A172 (cell line): ENCODE data around the gene PVR. TPM values are rescaled to one million over a fixed set of nuclear protein-coding genes. Genes with fewer than 3 reads are reported as not detected.
"Not testable (repeated sequence)": the region's sequence is repeated elsewhere in the genome, so short reads cannot be mapped to it uniquely, and the experiment has no call there.

Experiments used
- DNase-seq: peaks from one replicate; pipeline ENCODE4 v3.0.0-alpha.2; 2015; ENCODE audit warnings: low spot score
- total RNA-seq: library from RNA; depleted of rRNA; stranded (reverse); fragments of >200 nt; shearing (Covaris generic); gene quantifications from 2 replicates; pipeline ENCODE4 v1.2.3, GENCODE V29; 2014; rRNA removed

Gene PVR
- total RNA-seq, 1 experiment from 2014 or later = 76.1 TPM

DNA sequence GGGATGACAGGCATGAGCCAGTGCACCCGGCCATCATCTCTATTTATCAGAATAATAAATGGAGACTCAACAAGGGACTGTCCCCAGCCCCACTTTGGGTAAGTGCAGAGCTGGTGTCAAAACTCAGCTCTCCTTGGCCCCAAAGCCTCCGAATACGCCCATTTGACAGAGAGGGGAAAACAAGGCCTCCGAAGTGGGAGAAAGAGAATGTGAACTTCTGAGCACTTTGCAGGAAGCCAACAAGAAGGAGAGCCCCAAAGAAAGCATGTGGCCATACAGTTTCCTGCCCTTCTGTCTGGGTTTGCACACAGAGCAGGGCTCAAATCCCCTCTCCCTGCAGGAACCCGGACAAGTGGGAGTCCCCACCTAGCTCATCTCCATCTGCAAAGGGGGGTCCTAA is 56.8 kb downstream of the PVR start:
- DNase-seq = no peak

DNA sequence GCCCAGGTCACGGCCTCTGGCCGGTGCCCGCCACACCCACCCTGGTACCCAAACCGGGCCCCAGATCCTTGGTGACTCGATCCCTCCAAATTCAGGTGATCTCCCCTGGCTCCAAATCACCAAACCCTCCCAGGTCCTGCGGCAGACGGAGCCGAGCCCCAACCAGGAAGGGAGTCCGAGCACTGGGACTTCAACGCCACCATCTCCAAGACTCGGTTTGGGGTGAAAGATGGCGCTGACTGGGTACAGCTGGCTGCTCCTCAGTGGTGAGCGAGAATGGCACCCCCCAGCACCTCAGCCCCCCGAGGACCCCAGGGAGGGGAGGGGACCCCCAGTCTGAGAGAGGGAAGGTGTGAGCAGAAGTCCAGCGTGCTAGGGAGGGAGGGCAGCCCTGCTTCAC is 57.5 kb downstream of the PVR start:
- no peak for DNase-seq

DNA sequence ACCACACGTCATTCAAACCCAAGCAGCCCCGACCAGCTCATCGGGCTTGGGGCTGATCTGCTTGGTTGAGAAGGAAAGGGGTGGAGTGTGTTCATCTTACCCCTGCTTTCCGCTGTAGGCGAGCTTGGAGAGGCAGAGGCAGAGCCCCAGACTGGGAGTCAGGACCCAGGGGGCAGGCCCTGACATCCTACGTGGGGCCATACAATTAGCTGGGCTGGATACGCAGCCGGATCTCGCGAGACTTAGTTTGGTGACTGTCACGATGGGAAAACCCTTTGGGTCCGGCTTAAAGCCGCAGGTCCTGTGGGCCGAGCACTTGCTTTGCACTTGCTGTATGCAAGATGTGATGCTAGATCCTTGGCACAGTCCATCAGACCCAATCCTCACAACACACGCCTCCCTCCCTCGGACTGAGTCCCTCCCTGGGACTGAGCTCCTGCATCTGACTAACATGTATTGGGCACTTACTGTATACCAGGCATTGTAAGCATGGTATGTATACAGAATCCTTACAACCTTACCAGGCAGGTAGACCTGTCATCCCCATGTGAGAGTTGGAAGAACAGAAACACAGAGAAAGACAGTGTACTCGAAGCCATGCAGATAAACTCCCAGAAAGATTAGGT is 59.0 kb downstream of the PVR start:
- no peak for DNase-seq

DNA sequence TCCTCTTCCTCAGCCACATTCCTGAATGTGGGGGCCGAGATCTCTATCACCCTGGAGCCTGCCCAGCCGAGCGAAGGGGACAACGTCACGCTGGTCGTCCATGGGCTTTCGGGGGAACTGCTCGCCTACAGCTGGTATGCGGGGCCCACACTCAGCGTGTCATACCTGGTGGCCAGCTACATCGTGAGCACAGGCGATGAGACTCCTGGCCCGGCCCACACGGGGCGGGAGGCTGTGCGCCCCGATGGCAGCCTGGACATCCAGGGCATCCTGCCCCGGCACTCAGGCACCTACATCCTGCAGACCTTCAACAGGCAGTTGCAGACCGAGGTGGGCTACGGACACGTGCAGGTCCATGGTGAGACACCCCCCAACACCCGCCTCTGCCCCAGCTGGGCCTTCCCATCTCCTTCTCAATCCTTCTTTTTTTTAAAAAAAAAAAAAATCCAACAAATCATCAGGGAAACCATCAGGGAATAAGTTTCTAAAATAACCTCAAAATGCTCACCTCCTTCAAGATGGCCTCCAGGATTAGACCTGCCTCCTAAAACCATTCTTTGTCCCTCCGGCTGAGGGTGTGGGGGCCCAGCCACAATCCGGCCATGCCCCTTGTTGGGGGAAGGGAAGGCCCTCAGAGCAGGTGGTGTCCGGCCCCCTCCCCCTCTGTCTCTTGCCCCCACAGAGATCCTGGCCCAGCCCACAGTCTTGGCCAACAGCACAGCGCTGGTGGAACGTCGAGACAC is 59.8 kb downstream of the PVR start:
- no peak for DNase-seq

DNA sequence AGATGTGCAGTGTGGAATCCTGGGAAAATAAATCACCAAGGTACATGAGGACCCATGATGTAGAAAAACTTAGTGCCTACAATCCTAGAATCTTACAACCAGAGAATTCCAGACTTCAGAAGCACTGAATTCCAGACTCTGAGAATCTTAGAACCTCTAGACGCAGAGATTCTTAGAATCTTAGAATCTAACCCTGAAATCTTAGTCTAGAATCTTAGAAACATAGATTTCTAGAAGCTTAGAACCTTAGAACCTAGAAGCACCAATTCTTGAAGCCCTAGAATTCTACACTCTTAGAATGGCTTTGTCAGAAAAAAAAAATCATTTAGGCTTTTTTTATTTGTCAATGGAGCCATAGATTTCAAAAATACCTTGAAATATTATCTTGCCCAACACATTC is 61.3 kb downstream of the PVR start:
- DNase-seq = no peak

DNA sequence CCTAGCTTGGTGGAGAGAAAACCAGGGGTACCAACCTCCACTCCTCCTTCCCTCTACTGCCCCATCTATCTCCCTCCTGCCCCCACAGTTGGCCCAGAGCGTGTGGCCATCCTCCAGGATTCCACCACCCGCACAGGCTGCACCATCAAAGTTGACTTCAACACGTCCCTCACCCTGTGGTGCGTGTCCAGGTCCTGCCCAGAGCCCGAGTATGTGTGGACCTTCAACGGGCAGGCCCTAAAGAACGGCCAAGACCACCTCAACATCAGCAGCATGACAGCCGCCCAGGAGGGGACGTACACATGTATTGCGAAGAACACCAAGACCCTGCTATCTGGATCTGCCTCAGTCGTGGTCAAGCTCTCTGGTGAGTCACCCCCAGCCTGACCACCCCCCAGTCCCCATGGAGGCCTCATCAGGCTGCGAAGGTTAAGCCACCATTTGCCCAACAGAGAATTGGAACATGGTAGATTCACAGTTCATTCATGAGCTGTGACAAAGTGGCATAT is 61.8 kb downstream of the PVR start:
- DNase-seq = no peak

DNA sequence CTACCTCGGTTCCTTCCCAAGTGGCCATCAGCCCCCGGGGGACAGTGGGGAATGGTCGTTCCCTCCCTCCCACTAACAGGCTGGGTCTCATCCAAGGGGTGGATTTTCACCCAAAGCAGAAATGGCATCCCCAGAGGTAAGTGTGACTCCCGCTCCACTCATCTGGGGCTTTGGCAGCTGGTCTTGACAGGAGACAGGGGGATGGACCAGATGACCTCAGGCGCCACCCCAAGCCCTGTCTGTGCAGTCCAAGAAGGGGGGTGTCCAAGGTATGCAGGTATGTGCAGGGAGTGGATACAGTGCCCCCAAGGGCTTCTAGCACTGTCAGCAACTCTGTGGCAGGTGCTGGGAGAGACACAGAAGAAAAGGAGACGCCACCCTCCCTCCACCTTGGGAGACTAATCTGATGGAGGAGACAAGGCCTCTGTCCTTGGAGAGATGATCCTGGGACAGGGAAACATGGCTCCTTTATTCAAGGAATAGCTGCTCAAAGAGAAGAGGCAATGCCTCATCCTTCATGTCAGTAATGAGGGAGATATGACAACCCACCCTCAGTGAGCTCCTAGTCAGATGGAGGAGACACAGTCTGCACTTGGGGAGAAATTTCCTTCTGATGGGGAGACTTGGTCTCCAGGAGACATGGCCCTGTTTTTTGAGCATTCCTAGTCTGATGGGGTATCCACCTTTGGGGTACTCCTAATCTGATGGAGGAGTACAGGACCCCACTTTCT is 63.0 kb downstream of the PVR start:
- no peak for DNase-seq

DNA sequence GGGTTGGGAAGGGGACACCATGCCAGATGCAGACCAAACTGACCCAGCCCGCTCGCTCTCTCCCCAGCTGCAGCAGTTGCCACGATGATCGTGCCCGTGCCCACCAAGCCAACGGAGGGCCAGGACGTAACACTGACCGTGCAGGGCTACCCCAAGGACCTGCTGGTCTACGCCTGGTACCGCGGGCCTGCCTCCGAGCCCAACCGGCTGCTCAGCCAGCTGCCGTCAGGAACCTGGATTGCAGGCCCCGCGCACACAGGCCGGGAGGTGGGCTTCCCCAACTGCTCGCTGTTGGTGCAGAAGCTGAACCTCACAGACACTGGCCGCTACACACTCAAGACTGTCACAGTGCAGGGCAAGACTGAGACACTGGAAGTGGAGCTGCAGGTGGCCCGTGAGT is 64.1 kb downstream of the PVR start:
- no peak for DNase-seq

DNA sequence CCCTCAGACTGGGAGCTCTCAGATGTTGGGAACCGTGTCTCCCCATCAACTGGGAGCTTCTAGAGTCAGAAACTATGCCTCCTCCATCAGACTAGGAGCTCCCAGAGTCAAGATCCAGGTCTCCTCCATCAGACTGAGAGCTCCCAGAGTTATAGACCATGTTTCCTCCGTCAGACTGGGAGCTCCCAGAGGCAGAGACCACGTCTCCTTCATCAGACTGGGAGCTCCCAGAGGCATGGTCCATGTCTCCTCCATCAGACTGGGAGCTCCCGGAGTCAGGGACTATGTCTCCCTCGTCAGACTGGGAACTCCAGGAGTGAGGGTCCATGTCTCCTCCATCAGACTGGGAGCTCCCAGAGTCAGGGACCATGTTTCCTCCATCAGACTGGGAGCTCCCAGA is 65.2 kb downstream of the PVR start:
- DNase-seq = no peak

DNA sequence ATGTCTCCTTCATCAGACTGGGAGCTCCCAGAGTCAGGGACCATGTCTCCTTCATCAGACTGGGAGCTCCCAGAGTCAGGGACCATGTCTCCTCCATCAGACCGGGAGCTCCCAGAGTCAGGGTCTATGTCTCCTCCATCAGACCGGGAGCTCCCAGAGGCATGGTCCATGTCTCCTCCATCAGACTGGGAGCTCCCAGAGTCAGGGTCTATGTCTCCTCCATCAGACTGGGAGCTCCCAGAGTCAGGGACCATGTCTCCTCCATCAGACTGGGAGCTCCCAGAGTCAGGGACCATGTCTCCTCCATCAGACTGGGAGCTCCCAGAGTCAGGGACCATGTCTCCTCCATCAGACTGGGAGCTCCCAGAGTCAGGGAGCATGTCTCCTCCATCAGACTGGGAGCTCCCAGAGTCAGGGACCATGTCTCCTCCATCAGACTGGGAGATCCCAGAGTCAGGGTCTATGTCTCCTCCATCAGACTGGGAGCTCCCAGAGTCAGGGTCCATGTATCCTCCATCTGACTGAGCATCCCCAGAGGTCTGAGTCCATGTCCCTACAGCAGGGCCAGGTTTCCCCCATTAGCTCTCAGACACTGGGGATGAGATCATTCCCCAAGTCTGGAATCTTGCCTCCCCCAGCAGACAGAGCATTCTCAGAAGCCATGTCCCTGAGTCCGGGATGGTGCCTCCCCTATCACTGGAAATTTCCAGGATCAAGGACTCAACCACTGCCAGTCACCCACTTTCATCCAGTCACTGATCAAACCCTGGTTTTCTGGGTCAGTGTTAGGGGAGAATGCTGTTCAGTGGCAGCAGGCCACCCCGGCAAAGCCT is 65.9 kb downstream of the PVR start:
- not testable (repeated sequence) for DNase-seq

DNA sequence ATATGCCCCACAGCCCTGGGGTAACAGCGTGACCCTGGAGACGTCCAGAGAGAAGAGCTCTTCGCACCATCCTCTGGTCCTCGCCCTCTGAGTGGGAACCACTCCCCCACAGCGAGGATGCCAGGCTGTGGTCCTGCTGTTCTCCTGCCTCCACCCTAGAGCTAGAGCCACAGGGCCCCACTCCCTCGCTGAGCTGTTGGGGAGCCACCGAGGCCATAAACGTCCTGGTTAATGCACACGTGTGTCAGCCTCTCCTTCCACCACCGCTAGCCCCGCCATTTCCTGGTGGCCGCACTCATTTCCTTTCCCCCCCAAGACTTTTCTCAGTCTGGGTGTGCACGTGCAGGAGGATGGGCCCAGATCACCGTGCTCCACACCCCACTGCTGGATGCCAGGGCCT is 66.8 kb downstream of the PVR start:
- no peak for DNase-seq

DNA sequence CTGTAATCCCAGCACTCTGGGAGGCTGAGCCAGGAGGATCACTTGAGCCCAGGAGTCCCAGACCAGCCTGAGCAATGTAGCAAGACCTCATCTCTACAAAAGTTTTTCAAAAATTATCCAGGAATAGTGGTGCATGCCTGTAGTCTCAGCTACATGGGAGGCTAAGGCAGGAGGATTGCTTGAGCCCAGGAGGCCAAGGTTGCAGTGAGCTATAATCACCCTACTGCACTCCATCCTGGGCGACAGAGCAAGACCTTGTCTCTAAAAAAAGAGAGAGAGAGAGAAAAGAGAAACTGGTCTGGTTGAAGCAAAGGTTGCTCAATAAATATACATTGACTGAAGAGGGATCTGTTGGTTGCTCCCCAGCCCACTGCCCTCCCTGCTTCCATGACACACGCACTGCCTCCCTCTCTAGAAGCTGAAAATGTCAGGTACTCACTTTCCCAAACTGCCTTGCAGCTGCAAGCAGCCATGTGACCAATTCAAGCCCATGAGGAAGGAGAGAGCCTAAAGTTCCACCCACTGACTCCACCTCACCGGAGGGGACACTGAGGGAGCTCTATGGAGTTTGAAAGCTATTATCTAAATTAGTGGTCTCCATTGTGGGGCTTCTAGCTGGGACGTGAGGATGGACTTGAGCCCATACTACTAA is 69.3 kb downstream of the PVR start:
- no peak for DNase-seq

Other genes with a start within 250 kb of the PVR start
- 0.65 TPM in 1 of 2 replicates, not detected in the other for gene ZNF285, start 242.3 kb upstream of the PVR start, total RNA-seq
- gene ZNF229, start 195.4 kb upstream of the PVR start, total RNA-seq = 0.03 TPM in 1 of 2 replicates, not detected in the other
- 12.3 and 15.6 TPM in 2 replicates for gene ZNF180, start 143.4 kb upstream of the PVR start, total RNA-seq
- gene CEACAM20, start 114.2 kb upstream of the PVR start, total RNA-seq = not detected in 2 replicates
- gene IGSF23, start 30.3 kb upstream of the PVR start, total RNA-seq = not detected in 2 replicates
- gene CEACAM19, start 27.6 kb downstream of the PVR start, total RNA-seq = not detected in 2 replicates
- not detected in 2 replicates for gene CEACAM16, start 55.2 kb downstream of the PVR start, total RNA-seq
- gene BCL3, start 104.8 kb downstream of the PVR start, total RNA-seq = 4.4 and 7.0 TPM in 2 replicates
- gene CBLC, start 134.0 kb downstream of the PVR start, total RNA-seq = not detected in 2 replicates
- gene BCAM, start 165.2 kb downstream of the PVR start, total RNA-seq = 8.2 and 11.2 TPM in 2 replicates
- gene NECTIN2, start 202.4 kb downstream of the PVR start, total RNA-seq = 55.0 and 63.4 TPM in 2 replicates
- 109 and 111 TPM in 2 replicates for gene TOMM40, start 247.3 kb downstream of the PVR start, total RNA-seq